ENCODE data around the gene SYNE1.
"Not testable (repeated sequence)": the region's sequence is repeated elsewhere in the genome, so short reads cannot be mapped to it uniquely, and the experiment has no call there.

Gene SYNE1

DNA sequence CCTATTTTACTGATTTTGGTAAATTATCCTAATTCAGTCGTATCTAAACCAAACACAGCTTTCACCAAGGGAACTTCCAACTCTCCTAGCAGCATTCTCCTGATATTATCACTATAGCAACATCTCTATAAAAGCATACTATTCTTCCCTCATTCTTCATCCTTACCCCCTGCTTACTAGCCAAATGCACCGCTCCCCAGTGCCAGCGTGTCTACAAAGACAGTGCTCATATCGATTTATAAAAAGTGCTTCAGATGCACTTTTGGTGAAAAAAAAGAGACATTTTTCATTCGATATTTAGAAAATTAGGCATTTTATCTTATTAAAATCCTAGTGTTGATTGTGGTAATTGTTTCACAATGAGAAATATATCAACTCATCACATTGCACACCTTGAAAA, 74.0 kb downstream of the SYNE1 start:
- TF ChIP-seq, protein P1, sequence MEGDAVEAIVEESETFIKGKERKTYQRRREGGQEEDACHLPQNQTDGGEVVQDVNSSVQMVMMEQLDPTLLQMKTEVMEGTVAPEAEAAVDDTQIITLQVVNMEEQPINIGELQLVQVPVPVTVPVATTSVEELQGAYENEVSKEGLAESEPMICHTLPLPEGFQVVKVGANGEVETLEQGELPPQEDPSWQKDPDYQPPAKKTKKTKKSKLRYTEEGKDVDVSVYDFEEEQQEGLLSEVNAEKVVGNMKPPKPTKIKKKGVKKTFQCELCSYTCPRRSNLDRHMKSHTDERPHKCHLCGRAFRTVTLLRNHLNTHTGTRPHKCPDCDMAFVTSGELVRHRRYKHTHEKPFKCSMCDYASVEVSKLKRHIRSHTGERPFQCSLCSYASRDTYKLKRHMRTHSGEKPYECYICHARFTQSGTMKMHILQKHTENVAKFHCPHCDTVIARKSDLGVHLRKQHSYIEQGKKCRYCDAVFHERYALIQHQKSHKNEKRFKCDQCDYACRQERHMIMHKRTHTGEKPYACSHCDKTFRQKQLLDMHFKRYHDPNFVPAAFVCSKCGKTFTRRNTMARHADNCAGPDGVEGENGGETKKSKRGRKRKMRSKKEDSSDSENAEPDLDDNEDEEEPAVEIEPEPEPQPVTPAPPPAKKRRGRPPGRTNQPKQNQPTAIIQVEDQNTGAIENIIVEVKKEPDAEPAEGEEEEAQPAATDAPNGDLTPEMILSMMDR (conservative IDR thresholded peaks at IDR 0.05), result no peak
- no peak for TF ChIP-seq ZFX (IDR thresholded peaks at IDR 0.05)

DNA sequence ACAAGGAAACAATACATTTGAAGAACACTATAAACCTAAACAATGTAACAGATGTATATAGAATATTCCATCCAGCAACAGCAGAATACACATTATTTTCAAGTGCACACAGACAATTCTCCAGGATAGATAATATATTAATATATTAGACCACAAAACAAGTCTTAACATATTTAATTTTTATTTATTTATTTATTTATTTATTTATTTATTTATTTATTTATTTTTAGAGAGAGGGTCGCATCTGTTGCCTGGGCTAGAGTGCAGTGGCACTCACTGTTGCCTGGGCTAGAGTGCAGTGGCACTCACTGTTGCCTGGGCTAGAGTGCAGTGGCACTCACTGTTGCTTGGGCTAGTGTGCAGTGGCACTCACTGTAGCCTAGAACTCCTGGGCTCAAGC, 78.4 kb downstream of the SYNE1 start:
- H3K27ac ChIP-seq, result not testable (repeated sequence)

More for the DNA sequence above, 74.0 kb downstream of the SYNE1 start:
- no peak overlapping the region for H3K27ac ChIP-seq

DNA sequence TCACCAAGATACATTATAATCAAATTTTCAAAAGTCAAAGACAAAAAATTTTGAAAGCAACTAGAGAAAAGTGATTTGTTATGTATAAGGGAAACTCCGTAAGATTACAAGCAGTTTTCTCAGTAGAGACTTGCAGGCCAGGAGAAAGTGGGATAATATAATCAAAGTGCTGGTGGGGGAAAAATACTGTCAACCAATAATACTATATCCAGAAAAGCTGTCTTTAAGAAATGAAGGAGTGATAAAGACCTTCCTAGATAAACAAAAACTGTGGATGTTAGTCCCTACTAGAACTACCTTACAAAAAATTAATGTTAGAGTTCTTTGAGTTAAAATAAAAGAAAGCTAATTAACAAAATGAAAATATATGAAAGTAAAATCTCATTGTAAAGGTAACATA, 79.7 kb downstream of the SYNE1 start:
- TF ChIP-seq, protein P1 (conservative IDR thresholded peaks at IDR 0.05), result no peak
- no peak for TF ChIP-seq ZFX (IDR thresholded peaks at IDR 0.05)
- no peak overlapping the region for H3K27ac ChIP-seq

DNA sequence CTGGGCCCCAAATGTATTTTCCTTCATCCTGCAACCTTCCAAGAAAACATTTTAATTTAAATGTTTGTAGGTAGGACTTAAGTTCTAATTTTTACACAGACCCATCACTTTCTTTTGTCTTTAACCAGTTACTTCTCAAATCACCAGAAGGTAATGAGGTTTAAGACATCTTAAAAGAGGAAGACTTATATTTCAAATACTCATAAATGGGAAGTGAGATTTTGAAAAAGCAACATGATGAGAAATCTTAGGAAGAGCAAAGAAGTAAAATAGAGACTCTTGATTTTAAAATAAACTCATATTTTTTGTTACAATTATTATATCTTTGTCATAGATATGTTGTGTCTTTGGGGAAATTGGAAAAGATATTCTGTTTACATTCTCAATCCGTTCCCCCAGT, 82.3 kb downstream of the SYNE1 start:
- H3K27ac ChIP-seq, result no peak overlapping the region
- no peak for TF ChIP-seq ZFX (IDR thresholded peaks at IDR 0.05)
- TF ChIP-seq, protein P1 (conservative IDR thresholded peaks at IDR 0.05), result no peak

DNA sequence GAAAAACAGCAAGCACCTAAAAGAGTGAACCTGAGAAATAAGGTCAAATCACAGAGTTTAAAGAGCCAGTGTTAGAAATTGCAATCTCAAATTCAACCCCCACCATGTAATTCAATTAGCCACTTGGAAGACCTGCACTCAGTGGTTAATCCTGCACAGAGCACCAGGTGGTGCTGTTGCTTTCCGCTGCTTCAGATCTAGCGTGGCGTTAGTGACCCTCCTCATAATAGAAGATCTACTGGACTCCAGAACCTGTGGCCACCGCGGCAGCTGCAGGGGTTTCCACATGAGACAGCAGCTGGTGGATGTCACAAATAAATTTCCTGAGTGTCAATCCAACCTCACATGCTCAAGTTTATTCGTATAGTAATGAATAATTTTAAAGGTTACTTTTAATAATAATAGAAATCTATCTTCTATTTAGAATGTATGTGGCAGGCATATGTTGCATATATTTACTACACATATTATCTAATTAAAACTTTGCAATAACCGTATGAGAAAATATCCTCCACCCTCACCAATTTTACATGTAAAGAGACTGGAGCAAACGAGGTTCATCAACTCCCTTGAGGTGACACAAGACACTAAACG, 84.4 kb downstream of the SYNE1 start:
- no peak overlapping the region for H3K27ac ChIP-seq
- TF ChIP-seq ZFX (IDR thresholded peaks at IDR 0.05), result no peak
- TF ChIP-seq, protein P1 (conservative IDR thresholded peaks at IDR 0.05), result peak; percentile 80

DNA sequence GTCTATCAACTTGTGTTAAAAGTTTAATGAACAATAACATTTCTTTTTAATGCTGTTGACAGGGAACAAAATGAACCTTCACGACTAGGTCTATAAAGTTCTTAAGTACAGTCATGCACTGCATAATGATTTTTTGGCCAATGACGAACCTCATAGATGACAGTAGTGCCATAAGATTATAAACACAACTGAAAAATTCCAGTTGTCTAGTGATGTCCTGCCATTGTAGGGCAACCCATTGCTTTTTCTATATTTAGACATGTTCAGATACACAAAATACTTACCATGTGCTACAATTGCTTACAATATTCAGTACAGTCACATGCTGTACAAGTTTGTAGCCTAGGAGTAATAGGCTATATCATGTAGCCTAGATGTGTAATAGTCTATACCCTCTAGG, 93.6 kb downstream of the SYNE1 start:
- no peak overlapping the region for H3K27ac ChIP-seq
- TF ChIP-seq, protein P1 (conservative IDR thresholded peaks at IDR 0.05), result no peak
- TF ChIP-seq ZFX (IDR thresholded peaks at IDR 0.05), result no peak

DNA sequence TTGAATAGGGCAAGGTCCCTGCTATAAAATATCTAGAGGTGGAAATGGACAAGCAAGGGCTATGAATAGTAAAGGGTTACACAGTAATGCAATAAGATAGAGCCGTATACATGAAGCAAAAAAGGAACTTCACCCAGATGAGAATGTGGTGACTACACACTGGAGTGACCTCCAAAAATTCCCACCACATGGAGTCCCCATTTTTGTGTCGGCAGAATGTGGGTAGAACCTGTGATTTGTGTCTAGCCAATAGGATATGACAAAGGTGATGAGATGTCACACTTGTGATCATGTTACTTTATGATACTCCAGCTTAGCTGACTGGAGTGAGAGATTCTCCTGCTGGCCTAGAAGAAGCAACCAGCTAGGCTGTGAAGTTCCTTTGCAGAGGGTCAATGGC, 96.8 kb downstream of the SYNE1 start:
- no peak for TF ChIP-seq ZFX (IDR thresholded peaks at IDR 0.05)
- TF ChIP-seq, protein P1 (conservative IDR thresholded peaks at IDR 0.05), result no peak
- no peak overlapping the region for H3K27ac ChIP-seq

DNA sequence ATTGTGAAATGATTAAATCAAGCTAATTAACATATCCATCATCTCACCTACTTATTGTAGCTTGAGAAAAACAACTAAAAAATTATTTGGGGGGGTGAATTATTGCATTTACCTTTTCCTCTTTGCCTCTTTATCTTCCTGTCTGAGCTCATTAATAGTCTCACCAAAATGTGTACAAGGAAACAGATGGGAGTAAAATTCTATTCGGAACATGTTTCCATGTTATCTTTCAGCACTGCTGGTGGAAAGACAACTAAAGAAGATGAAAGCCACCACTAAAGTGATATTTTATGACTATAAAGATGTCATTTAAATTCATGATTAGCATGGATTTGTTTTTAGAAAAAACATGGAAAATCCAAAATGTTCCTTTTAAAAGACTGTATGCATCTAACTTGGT, 102.6 kb downstream of the SYNE1 start:
- TF ChIP-seq, protein P1 (conservative IDR thresholded peaks at IDR 0.05), result no peak
- no peak for TF ChIP-seq ZFX (IDR thresholded peaks at IDR 0.05)
- H3K27ac ChIP-seq, result no peak overlapping the region

Measured in C4-2B (cell line).